Stimulated activated CD8-positive, alpha-beta memory T cell treated with anti-CD3 and anti-CD28 coated beads, Interleukin-4, amount 100 ng/mL, for 4 hours (primary cell): ENCODE results near the gene SPATS1.

Experiments used
- DNase-seq, 2 donors: peaks; one replicate each; pipeline ENCODE4 v3.0.0-alpha.2; 2020; ENCODE audit warnings: low read depth in 2 of 2, low spot score in 1 of 2

The SPATS1 gene

DNA sequence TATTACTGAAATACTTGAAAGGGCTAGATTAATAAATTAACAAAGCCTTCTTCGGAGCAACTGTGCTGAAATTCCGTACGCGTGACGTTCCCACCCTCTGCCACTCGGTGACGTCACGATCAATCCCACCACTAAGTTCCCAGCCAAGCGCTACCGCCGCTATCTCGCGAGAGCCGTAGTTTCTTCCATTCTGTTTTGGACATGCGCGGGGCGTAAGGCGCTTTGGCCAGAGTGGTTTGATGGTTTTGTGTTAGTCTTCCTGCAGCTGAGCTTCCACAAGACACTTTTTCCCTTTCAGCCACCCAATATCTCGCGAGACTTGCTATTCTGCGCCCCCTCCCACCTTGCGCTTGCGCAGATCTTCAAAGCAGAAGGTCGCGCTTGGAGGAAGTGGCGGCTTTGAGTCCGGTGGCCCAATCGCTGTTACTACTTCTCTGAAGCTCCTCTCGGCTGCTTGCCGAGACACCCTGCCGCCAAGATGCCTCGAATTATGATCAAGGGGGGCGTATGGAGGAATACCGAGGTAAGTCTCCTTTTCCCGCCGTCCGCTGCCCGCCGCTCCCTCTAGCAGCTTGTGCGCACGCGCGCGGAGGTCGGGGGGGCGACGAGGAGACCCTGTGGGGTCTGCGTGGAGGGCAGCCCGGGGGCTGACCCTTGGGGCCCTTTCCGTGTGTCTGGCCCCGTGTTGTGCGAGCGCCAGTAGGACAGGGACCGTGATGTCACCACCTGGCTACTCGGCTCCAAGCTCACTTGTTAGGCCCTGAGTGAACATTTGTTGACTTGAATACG lies 45.1 kb downstream of the SPATS1 start, which contains the start of gene CDC5L:
TSS of gene CDC5L (plus strand) at position 361 of the 789 bp plus-strand sequence. CDS start at position 479, 118 bp downstream.
- peak; percentile 80 to 81 for DNase-seq

DNA sequence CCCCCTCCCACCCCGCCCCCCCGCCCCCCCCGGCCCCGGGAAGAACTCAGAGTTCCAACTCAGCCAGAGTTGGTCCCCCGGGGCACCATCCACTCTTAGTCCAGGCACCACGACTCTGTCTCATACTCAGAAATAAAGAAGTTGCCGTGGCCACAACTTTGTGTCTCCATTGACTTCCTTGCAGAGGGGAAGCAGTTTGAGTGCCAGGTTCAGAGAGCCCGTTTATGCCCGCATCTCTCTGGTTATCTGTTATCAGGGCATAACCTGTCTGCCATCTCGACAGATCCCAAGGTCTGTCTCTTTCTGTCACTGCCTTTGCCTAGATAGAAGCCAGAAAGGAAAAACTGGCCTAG lies 45.7 kb downstream of the SPATS1 start:
- DNase-seq, result no peak

GRCh38 chr6:44388887-44389286 lies 46.4 kb downstream of the SPATS1 start:
- no peak for DNase-seq

- DNase-seq, result no peak
Observed at GRCh38 chr6:44390158-44390683, 47.8 kb downstream of the SPATS1 start.
